GM12892 (cell line): ENCODE results near the gene ANKRD35.

ENCODE experiments used
- POLR2A ChIP-seq: IDR thresholded peaks from 2 replicates; pipeline ENCODE4 v1.6.1; 2011; ENCODE audit warnings: low read depth, low read length, control low read depth
- POLR2AphosphoS5 ChIP-seq: IDR thresholded peaks from 2 replicates; pipeline ENCODE4 v1.6.1; 2011; ENCODE audit warnings: low read depth, low read length, control low read depth
- TAF1 ChIP-seq: IDR thresholded peaks from 2 replicates; pipeline ENCODE4 v1.6.1; 2011; ENCODE audit warnings: low read depth, mild to moderate bottlenecking, control low read depth, low read length, borderline replicate concordance

- TF ChIP-seq POLR2AphosphoS5 (no peak), POLR2A (no peak), TAF1 (no peak)
Measured at GRCh38 chr1:145828367-145829026, 57.2 kb downstream of the ANKRD35 start.
